ENCODE results near the gene ZNF746.

Gene ZNF746

GRCh38 chr7:149423449-149424110 lies 74.0 kb downstream of the ZNF746 start:
- Histone ChIP-seq H3K9me3 (ENCODE audit: control insufficient read depth in 2 of 2, low read length in 2 of 2) (no peaks in the 10 kb centered on the region), H3K9ac (ENCODE audit: low read length in 2 of 2) (no peak overlapping the region), H3K36me3 (ENCODE audit: control insufficient read depth in 2 of 2, insufficient read depth in 2 of 2, low read length in 2 of 2) (peaks cover 0 to 6% of the 10 kb centered on the region in 2 donors), H3K27me3 (ENCODE audit: control insufficient read depth in 1 of 2, insufficient read depth in 2 of 2, low read length in 2 of 2) (peaks cover 0 to 6% of the 10 kb centered on the region in 2 donors), H3K4me1 (ENCODE audit: control insufficient read depth, insufficient read depth, low read length) (peaks cover 7% of the 10 kb centered on the region), H3K4me3 (ENCODE audit: low read length in 2 of 2) (peak overlapping the region in 1 of 2 donors; percentile 55), H3K27ac (ENCODE audit: low read length) (no peak overlapping the region)

GRCh38 chr7:149422914-149423301 lies 74.7 kb downstream of the ZNF746 start:
- Histone ChIP-seq H3K9ac (ENCODE audit: low read length in 2 of 2) (peak overlapping the region in 1 of 2 donors; percentile 36), H3K4me3 (ENCODE audit: low read length in 2 of 2) (peak overlapping the region in 1 of 2 donors; percentile 55), H3K27me3 (ENCODE audit: control insufficient read depth in 1 of 2, insufficient read depth in 2 of 2, low read length in 2 of 2) (peaks cover 0 to 6% of the 10 kb centered on the region in 2 donors), H3K9me3 (ENCODE audit: control insufficient read depth in 2 of 2, low read length in 2 of 2) (no peaks in the 10 kb centered on the region), H3K4me1 (ENCODE audit: control insufficient read depth, insufficient read depth, low read length) (peaks cover 7% of the 10 kb centered on the region), H3K36me3 (ENCODE audit: control insufficient read depth in 2 of 2, insufficient read depth in 2 of 2, low read length in 2 of 2) (peaks cover 0 to 6% of the 10 kb centered on the region in 2 donors), H3K27ac (ENCODE audit: low read length) (no peak overlapping the region)

All from stomach smooth muscle (tissue), 2 donors.